ENCODE data around the gene GRIN2A.

The GRIN2A gene

DNA sequence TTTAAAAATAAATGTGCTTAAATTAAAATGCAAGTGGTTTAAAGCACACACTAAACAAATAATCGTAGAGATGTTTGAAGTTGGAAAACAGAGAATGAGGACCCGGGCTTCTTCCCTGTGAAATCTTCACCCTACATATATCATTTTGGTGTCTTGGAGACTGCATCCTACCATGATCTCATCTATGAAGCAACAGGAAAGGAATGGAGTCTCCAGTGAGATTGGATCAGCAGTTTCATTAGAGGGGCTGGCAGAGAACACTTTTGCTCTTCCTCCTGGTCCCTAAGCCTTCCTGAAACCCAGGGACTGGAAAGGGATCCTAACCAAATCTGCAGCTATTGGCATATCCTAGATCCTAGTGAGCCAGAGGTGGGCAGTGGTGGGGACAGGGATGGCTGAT is 85.0 kb downstream of the GRIN2A start:
- H3K27ac Mint-ChIP-seq, result no peak overlapping the region
- H3K9me3 Mint-ChIP-seq (ENCODE audit: low read depth), result peaks cover 5% of the 10 kb centered on the region
- no peaks in the 10 kb centered on the region for H3K4me1 Mint-ChIP-seq (ENCODE audit: low read depth)
- no peak overlapping the region for H3K4me3 Mint-ChIP-seq
- no peaks in the 10 kb centered on the region for H3K36me3 Mint-ChIP-seq
- H3K27me3 Mint-ChIP-seq, result peaks cover 1% of the 10 kb centered on the region

DNA sequence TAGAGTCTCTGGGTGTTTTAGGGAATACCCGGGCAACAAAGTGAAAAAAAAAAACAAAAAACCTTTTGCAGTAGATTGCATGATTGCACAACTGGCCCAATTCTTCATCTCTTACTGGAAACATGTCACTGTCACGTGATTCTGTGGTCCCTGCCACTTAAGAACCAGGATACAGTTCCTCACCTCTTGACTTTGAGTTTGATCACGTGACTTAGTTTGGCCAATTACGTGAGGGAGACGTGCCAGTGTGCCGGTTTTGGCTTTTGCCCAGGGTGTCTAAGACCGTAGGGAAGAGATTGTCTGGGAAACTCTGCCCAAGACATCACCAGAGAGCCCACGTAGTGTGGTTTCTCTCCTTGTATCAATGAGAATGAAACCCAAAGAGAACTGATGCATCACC is 88.7 kb downstream of the GRIN2A start:
- H3K27me3 Mint-ChIP-seq, result peaks cover 8% of the 10 kb centered on the region
- H3K27ac Mint-ChIP-seq, result no peak overlapping the region
- H3K4me1 Mint-ChIP-seq (ENCODE audit: low read depth), result no peaks in the 10 kb centered on the region
- no peak overlapping the region for H3K4me3 Mint-ChIP-seq
- H3K9me3 Mint-ChIP-seq (ENCODE audit: low read depth), result peaks cover 5% of the 10 kb centered on the region
- no peaks in the 10 kb centered on the region for H3K36me3 Mint-ChIP-seq

GRCh38 chr16:10090816-10091215 is 91.4 kb downstream of the GRIN2A start:
- H3K27me3 Mint-ChIP-seq, result peaks cover 12% of the 10 kb centered on the region
- no peaks in the 10 kb centered on the region for H3K4me1 Mint-ChIP-seq (ENCODE audit: low read depth)
- H3K36me3 Mint-ChIP-seq, result no peaks in the 10 kb centered on the region
- no peak overlapping the region for H3K4me3 Mint-ChIP-seq
- no peaks in the 10 kb centered on the region for H3K9me3 Mint-ChIP-seq (ENCODE audit: low read depth)
- H3K27ac Mint-ChIP-seq, result no peak overlapping the region

GRCh38 chr16:10088380-10088793 is 93.8 kb downstream of the GRIN2A start:
- no peaks in the 10 kb centered on the region for H3K9me3 Mint-ChIP-seq (ENCODE audit: low read depth)
- H3K36me3 Mint-ChIP-seq, result no peaks in the 10 kb centered on the region

GRCh38 chr16:10087151-10087550 is 95.1 kb downstream of the GRIN2A start:
- H3K4me1 Mint-ChIP-seq (ENCODE audit: low read depth), result no peaks in the 10 kb centered on the region
- H3K4me3 Mint-ChIP-seq, result no peak overlapping the region
- H3K27me3 Mint-ChIP-seq, result peaks cover 12% of the 10 kb centered on the region
- no peaks in the 10 kb centered on the region for H3K9me3 Mint-ChIP-seq (ENCODE audit: low read depth)
- no peak overlapping the region for H3K27ac Mint-ChIP-seq
- no peaks in the 10 kb centered on the region for H3K36me3 Mint-ChIP-seq

More at GRCh38 chr16:10088380-10088793, 93.8 kb downstream of the GRIN2A start:
- H3K4me1 Mint-ChIP-seq (ENCODE audit: low read depth), result no peaks in the 10 kb centered on the region
- no peak overlapping the region for H3K4me3 Mint-ChIP-seq
- peaks cover 12% of the 10 kb centered on the region for H3K27me3 Mint-ChIP-seq
- no peak overlapping the region for H3K27ac Mint-ChIP-seq

DNA sequence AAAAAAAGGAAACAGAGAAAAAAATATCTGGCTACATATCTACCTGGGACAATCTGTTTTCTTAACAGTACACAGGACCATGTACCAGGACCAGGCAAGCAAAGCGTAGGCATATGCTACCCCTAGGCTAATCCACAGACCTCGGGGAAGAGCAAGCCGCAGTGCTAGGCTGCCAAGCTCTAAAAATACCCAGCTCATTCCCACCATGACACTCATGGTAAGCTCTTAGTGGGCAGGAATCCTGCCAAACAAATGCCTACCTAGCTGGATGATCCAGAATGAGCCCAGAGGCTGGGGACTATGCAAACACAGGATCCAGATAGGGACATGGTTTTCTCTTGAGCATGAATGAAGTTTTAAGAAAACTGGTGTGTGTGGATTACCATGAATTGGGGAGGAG is 95.6 kb downstream of the GRIN2A start:
- Mint-ChIP-seq H3K27ac (no peak overlapping the region), H3K4me1 (ENCODE audit: low read depth) (no peaks in the 10 kb centered on the region), H3K27me3 (peaks cover 12% of the 10 kb centered on the region), H3K4me3 (no peak overlapping the region), H3K36me3 (no peaks in the 10 kb centered on the region), H3K9me3 (ENCODE audit: low read depth) (no peaks in the 10 kb centered on the region)

DNA sequence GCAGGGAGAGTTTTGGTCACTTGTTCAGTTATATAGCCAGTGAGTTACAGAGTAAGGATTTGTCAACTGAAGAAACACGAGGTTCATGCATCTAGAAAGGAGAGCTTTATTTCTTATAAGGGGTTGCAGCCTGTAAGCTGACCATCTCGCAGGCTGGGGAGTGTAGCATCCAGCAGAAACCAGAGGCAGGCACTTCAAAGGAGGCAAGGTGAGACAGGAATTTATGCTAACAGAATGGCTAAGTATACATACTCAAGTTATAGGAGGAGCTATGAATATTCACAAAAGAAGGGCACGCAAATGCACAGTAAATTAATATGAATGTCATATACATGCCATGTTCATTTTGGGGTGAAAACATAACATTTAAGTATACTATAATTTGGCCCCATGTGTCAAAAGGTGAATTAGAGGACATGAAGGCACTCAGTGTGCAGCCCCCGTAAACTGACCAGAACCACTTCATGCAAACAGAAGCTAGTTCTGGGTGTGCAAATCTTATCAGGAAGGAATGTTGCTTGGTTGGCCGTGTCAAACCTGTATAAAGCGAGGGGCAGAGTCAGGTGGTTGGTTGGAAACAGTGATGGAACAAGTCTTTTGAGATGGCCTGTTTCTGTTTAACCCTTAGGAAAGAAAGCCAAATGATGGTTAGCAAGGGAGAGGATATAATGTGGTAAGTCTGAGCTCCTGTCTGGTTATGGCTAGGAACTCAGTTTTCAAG is 97.0 kb downstream of the GRIN2A start:
- no peak overlapping the region for H3K27ac Mint-ChIP-seq
- H3K4me1 Mint-ChIP-seq (ENCODE audit: low read depth), result no peaks in the 10 kb centered on the region
- no peaks in the 10 kb centered on the region for H3K36me3 Mint-ChIP-seq
- H3K9me3 Mint-ChIP-seq (ENCODE audit: low read depth), result no peaks in the 10 kb centered on the region
- H3K4me3 Mint-ChIP-seq, result no peak overlapping the region
- H3K27me3 Mint-ChIP-seq, result peaks cover 12% of the 10 kb centered on the region

DNA sequence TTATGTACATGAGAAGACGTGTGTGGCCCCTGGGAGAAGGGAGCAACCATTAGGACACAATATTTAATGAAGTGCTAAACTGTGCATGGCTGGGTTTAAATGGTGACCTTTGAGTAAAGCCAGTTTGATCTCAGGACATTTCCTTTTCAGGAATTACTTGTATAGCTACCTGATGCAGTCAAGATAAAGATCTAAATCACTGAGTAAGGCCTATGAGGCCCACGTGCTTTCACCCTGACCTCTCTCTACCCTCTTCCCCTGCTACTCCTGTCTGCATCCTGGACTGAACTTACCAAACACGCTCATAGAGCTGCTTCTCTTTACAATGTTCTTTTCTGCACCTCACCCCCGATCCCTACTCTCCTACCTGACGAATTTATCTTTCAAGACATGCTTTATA is 98.9 kb downstream of the GRIN2A start:
- Mint-ChIP-seq H3K27ac (no peak overlapping the region), H3K4me3 (no peak overlapping the region)

DNA sequence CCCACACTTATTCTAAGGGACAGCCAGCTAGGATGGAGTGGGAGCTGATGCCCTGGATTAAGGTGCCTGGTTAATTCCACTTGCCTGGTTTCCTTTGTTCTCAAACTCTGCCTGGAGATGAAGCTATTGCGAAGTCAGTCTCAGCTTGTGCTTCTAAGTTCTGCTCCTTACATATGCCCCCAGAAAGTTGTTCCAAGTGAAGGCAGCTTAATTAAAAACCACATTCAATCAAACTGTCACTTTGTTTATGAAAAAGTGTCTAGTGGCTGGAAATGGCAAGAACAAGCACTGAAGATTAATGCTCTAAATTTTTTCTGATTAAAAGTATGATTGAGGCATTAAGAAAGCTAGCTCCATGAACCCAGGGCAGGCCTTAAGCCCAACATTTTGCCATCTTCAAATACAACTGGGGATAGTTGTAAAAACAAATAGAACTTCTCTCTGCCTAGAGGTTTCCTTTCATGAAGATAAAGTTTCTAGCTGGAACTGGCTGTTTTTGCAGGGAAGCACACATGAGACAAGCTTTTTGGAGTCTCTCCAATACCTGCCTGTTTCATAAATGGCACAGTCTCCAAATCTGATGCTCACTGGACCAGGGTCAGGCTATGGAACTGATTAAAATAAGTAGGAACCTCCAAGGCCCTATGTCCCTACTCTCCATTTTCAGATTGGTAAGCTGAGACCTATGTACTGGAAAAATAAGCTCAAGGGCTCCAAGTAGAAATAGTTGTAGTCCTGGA is 100.9 kb downstream of the GRIN2A start:
- H3K27ac Mint-ChIP-seq, result no peak overlapping the region
- H3K4me1 Mint-ChIP-seq (ENCODE audit: low read depth), result no peaks in the 10 kb centered on the region
- peaks cover 3% of the 10 kb centered on the region for H3K27me3 Mint-ChIP-seq
- H3K9me3 Mint-ChIP-seq (ENCODE audit: low read depth), result no peaks in the 10 kb centered on the region
- no peaks in the 10 kb centered on the region for H3K36me3 Mint-ChIP-seq
- H3K4me3 Mint-ChIP-seq, result no peak overlapping the region

More for the DNA sequence above, 98.9 kb downstream of the GRIN2A start:
- H3K4me1 Mint-ChIP-seq (ENCODE audit: low read depth), result no peaks in the 10 kb centered on the region
- no peaks in the 10 kb centered on the region for H3K9me3 Mint-ChIP-seq (ENCODE audit: low read depth)
- H3K27me3 Mint-ChIP-seq, result peaks cover 5% of the 10 kb centered on the region
- H3K36me3 Mint-ChIP-seq, result no peaks in the 10 kb centered on the region

GRCh38 chr16:10080051-10080772 is 102.0 kb downstream of the GRIN2A start:
- Mint-ChIP-seq H3K27me3 (peaks cover 3% of the 10 kb centered on the region), H3K36me3 (no peaks in the 10 kb centered on the region), H3K4me3 (no peak overlapping the region), H3K4me1 (ENCODE audit: low read depth) (no peaks in the 10 kb centered on the region), H3K27ac (no peak overlapping the region), H3K9me3 (ENCODE audit: low read depth) (no peaks in the 10 kb centered on the region)

DNA sequence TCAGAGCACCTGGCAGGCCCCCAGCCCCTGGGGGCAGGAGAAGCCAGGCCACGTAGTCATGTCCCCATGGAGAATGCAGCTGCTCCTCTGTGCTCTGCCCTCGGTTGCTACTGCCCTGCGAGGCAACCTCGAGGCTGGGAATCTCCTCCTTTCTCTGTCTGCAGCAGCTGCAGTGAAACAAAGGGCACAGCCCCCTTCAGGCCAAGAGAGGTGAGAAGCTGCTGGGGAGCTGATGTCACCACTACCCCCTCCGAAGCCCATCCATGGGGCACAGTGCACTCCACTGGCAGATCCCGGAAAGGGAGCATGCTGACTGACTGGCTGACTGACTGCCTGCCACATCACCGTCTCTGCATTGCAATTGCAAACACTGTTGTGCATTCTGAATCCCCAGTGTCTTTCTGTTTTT is 103.7 kb downstream of the GRIN2A start:
- Mint-ChIP-seq H3K4me1 (ENCODE audit: low read depth) (no peaks in the 10 kb centered on the region), H3K27ac (no peak overlapping the region), H3K9me3 (ENCODE audit: low read depth) (no peaks in the 10 kb centered on the region), H3K27me3 (peaks cover 3% of the 10 kb centered on the region), H3K4me3 (no peak overlapping the region), H3K36me3 (no peaks in the 10 kb centered on the region)

- no peaks in the 10 kb centered on the region for H3K4me1 Mint-ChIP-seq (ENCODE audit: low read depth)
- no peaks in the 10 kb centered on the region for H3K9me3 Mint-ChIP-seq (ENCODE audit: low read depth)
- no peak overlapping the region for H3K27ac Mint-ChIP-seq
- H3K27me3 Mint-ChIP-seq, result peaks cover 3% of the 10 kb centered on the region
- no peak overlapping the region for H3K4me3 Mint-ChIP-seq
- no peaks in the 10 kb centered on the region for H3K36me3 Mint-ChIP-seq
Measured at GRCh38 chr16:10077861-10078260, 104.4 kb downstream of the GRIN2A start.

DNA sequence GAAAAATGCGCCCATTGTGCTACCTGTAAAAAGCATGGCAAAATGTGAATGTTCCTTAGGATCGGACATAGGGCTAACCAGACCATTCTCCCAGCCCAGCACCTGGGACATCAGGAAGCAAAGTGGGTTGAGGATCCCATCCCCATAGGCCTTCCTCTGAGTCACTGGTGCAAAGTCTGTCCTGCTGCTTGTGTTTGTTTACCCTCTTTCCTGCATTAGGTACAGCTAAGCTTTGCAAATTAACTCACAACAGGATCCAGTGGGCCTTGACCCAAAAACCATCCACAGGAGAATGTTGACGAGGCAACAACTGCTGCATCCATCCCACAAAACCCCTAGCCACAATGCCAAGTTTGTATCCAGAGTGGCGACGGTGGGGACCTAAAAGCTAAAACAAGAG is 106.2 kb downstream of the GRIN2A start:
- peaks cover 3% of the 10 kb centered on the region for H3K27me3 Mint-ChIP-seq
- no peak overlapping the region for H3K27ac Mint-ChIP-seq
- no peaks in the 10 kb centered on the region for H3K4me1 Mint-ChIP-seq (ENCODE audit: low read depth)
- no peak overlapping the region for H3K4me3 Mint-ChIP-seq
- H3K9me3 Mint-ChIP-seq (ENCODE audit: low read depth), result no peaks in the 10 kb centered on the region
- H3K36me3 Mint-ChIP-seq, result no peaks in the 10 kb centered on the region

DNA sequence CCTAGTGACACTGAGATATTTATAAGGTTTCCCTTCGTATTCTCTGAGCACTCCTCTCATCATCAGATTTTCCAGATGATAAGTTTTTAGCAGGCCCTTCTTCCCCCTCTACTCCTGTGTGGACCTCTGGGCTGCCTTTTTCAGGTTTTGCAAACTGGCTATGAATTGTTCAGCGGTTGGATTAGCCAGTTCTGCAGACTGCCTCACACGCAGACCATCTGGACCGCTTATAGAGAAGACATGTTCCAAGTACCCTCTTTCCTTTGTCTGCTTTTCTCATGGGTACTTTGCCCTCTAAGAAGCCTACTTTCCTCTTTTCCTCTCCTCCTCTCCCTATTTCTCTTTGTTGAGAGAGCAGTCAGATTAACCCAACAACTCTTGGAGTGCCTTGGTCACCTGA is 111.6 kb downstream of the GRIN2A start:
- Mint-ChIP-seq H3K27me3 (peaks cover 2% of the 10 kb centered on the region), H3K27ac (no peak overlapping the region), H3K4me1 (ENCODE audit: low read depth) (no peaks in the 10 kb centered on the region), H3K4me3 (no peak overlapping the region), H3K36me3 (no peaks in the 10 kb centered on the region), H3K9me3 (ENCODE audit: low read depth) (no peaks in the 10 kb centered on the region)

GRCh38 chr16:10069374-10069773 is 112.9 kb downstream of the GRIN2A start:
- Mint-ChIP-seq H3K4me3 (no peak overlapping the region), H3K4me1 (ENCODE audit: low read depth) (no peaks in the 10 kb centered on the region), H3K27me3 (peaks cover 2% of the 10 kb centered on the region), H3K9me3 (ENCODE audit: low read depth) (no peaks in the 10 kb centered on the region), H3K27ac (no peak overlapping the region), H3K36me3 (no peaks in the 10 kb centered on the region)

Measured in activated naive CD8-positive, alpha-beta T cell (primary cell).